Neural cell (in vitro differentiated cells): ENCODE measurements around the gene CAMK1D.

Experiments
- EP300 ChIP-seq: fragments of 450-650 bp; conservative IDR thresholded peaks from 2 replicates; pipeline ENCODE4 v1.6.1; 2014; ENCODE audit warnings: antibody characterized with exemption, mild to moderate bottlenecking, moderate library complexity; ENCODE audit not compliant: poor library complexity, severe bottlenecking
- EZH2 ChIP-seq: fragments of 200-600, 300-800 bp; shearing (Covaris generic), sonication (generic); IDR thresholded peaks from 2 replicates; pipeline ENCODE4 v1.6.1; 2014; ENCODE audit warnings: antibody characterized with exemption, low read length, borderline replicate concordance, mild to moderate bottlenecking; ENCODE audit not compliant: insufficient read depth, poor library complexity, severe bottlenecking
- POLR2AphosphoS5 ChIP-seq: IDR thresholded peaks from 2 replicates; pipeline ENCODE4 v1.6.1; 2012
- RAD21 ChIP-seq: fragments of 450-650 bp; conservative IDR thresholded peaks from 2 replicates; pipeline ENCODE4 v1.6.1; 2014; ENCODE audit warnings: antibody characterized with exemption, mild to moderate bottlenecking, moderate library complexity
- SMC3 ChIP-seq: fragments of 450-650 bp; conservative IDR thresholded peaks from 2 replicates; pipeline ENCODE4 v1.6.1; 2014; ENCODE audit warnings: antibody characterized with exemption, mild to moderate bottlenecking, moderate library complexity; ENCODE audit not compliant: poor library complexity
- TAF1 ChIP-seq: IDR thresholded peaks from 2 replicates; pipeline ENCODE4 v1.6.1; 2012; ENCODE audit warnings: low read depth
- TF ChIP-seq, protein P1 (sequence below): fragments of 450-650 bp; IDR thresholded peaks from 2 replicates; pipeline ENCODE4 v1.5.1; 2014; ENCODE audit warnings: antibody characterized with exemption, mild to moderate bottlenecking, moderate library complexity; ENCODE audit not compliant: poor library complexity, severe bottlenecking
- TF ChIP-seq, protein P2 (sequence below): IDR thresholded peaks from 2 replicates; pipeline ENCODE4 v1.6.1; 2012; ENCODE audit warnings: borderline replicate concordance

DNA sequence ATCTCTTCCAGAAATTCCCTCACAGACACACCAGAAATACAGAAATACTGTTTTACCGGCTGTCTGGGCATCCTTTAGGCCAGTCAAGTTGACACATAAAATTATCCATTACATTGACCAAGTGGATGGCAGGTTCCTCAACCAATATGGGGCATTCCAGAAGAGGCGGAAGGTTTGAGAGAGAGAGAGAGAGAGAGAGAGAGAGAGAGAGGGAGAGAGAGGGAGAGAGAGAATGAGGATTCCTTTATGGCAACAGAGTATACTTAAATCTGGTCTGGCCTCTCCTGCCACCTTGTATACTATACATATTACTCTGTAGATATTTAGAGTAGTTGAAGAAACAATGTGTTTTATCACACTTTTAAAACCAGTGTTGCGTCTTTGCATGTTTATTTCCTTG, 214.1 kb downstream of the CAMK1D start:
- TF ChIP-seq, protein P1, sequence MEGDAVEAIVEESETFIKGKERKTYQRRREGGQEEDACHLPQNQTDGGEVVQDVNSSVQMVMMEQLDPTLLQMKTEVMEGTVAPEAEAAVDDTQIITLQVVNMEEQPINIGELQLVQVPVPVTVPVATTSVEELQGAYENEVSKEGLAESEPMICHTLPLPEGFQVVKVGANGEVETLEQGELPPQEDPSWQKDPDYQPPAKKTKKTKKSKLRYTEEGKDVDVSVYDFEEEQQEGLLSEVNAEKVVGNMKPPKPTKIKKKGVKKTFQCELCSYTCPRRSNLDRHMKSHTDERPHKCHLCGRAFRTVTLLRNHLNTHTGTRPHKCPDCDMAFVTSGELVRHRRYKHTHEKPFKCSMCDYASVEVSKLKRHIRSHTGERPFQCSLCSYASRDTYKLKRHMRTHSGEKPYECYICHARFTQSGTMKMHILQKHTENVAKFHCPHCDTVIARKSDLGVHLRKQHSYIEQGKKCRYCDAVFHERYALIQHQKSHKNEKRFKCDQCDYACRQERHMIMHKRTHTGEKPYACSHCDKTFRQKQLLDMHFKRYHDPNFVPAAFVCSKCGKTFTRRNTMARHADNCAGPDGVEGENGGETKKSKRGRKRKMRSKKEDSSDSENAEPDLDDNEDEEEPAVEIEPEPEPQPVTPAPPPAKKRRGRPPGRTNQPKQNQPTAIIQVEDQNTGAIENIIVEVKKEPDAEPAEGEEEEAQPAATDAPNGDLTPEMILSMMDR = no peak
- TF ChIP-seq POLR2AphosphoS5 (no peak), EZH2 (no peak), RAD21 (no peak), SMC3 (no peak), TAF1 (no peak), EP300 (no peak)
- TF ChIP-seq, protein P2, sequence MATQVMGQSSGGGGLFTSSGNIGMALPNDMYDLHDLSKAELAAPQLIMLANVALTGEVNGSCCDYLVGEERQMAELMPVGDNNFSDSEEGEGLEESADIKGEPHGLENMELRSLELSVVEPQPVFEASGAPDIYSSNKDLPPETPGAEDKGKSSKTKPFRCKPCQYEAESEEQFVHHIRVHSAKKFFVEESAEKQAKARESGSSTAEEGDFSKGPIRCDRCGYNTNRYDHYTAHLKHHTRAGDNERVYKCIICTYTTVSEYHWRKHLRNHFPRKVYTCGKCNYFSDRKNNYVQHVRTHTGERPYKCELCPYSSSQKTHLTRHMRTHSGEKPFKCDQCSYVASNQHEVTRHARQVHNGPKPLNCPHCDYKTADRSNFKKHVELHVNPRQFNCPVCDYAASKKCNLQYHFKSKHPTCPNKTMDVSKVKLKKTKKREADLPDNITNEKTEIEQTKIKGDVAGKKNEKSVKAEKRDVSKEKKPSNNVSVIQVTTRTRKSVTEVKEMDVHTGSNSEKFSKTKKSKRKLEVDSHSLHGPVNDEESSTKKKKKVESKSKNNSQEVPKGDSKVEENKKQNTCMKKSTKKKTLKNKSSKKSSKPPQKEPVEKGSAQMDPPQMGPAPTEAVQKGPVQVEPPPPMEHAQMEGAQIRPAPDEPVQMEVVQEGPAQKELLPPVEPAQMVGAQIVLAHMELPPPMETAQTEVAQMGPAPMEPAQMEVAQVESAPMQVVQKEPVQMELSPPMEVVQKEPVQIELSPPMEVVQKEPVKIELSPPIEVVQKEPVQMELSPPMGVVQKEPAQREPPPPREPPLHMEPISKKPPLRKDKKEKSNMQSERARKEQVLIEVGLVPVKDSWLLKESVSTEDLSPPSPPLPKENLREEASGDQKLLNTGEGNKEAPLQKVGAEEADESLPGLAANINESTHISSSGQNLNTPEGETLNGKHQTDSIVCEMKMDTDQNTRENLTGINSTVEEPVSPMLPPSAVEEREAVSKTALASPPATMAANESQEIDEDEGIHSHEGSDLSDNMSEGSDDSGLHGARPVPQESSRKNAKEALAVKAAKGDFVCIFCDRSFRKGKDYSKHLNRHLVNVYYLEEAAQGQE = no peak
